Heart right ventricle (tissue), 16 donors: Measurements from ENCODE around the gene PLSCR3. TPM values are rescaled to one million over a fixed set of nuclear protein-coding genes. Genes with fewer than 3 reads are reported as not detected.

Experiments used
- ATAC-seq, 8 donors: fragments of 200-7000 bp; cut with Tn5 transposase; one replicate each; pipeline ENCODE4 v1.9.1; 2020; ENCODE audit warnings: mild to moderate bottlenecking in 8 of 8, moderate library complexity in 8 of 8, moderate number of reproducible peaks in 1 of 8
- DNase-seq, 2 donors: peaks; one replicate each; pipeline ENCODE4 v3.0.0-alpha.2; 2020
- H3K27ac ChIP-seq, 10 donors: fragments of 200-600 bp; sonication (generic) in 2 of 10; one replicate each; pipeline versions ENCODE4 v1.5.0 to v1.8.0; 2020 to 2022; ENCODE audit warnings: mild to moderate bottlenecking in 3 of 10
- H3K27me3 ChIP-seq, 7 donors: fragments of 200-600 bp; one replicate each; pipeline ENCODE4 v1.8.0; 2021 to 2022; ENCODE audit warnings: mild to moderate bottlenecking in 2 of 7
- H3K36me3 ChIP-seq, 9 donors: fragments of 200-600 bp; sonication (generic) in 1 of 9; one replicate each; pipeline versions ENCODE4 v1.5.0 to v1.8.0; 2020 to 2022; ENCODE audit warnings: mild to moderate bottlenecking in 2 of 9
- H3K4me1 ChIP-seq, 9 donors: fragments of 200-600 bp; sonication (generic) in 1 of 9; one replicate each; pipeline versions ENCODE4 v1.5.0 to v1.8.0; 2020 to 2022; ENCODE audit warnings: mild to moderate bottlenecking in 4 of 9
- H3K4me3 ChIP-seq, 10 donors: fragments of 200-600 bp; sonication (generic) in 2 of 10; one replicate each; pipeline versions ENCODE4 v1.5.0 to v1.8.0; 2020 to 2022; ENCODE audit warnings: mild to moderate bottlenecking in 7 of 10, moderate library complexity in 2 of 10
- H3K9me3 ChIP-seq, 11 donors: fragments of 200-600 bp in 10 of 11; sonication (generic) in 2 of 11; one replicate each; pipeline versions ENCODE4 v1.5.0 to v1.8.0; 2013 to 2022; ENCODE audit warnings: mild to moderate bottlenecking in 2 of 11, control low read depth in 1 of 11, moderate library complexity in 1 of 11
- WGBS, 2 donors: extraction: QIAGEN DNeasy Blood & Tissue Kit; methylation state at CpG; one replicate each; pipeline ENCODE4 v1.1.7; 2013; ENCODE audit warnings: inconsistent platforms in 1 of 2; 5-methylcytosine and 5-hydroxymethylcytosine counted together
- intact Hi-C, 10 donors: fragments of 100-400 bp; cut with DNase I; formaldehyde crosslinking; loops; one replicate each; pipeline versions ENCODE4 v1.11.1 to v1.14.2; 2022
- polyA plus RNA-seq, 2 donors: library from polyadenylated mRNA; stranded (reverse); fragments of 200-250 nt; gene quantifications; one replicate each; pipeline ENCODE4 v1.2.3, GENCODE V29; 2013
- total RNA-seq, 10 donors: library from RNA; stranded (reverse); fragmentation: NEBNext Ultra II Directional in 3 of 10; extraction: Animal tissue kit (Norgen Biotek cat#: 25700) in 3 of 10; gene quantifications; one replicate each; pipeline versions ENCODE4 v1.2.1 to v1.2.4, GENCODE V29; 2021 to 2023
- TF ChIP-seq, protein P1 (sequence below), 9 donors: fragments of 200-600 bp; sonication (generic) in 2 of 9; IDR thresholded peaks; one replicate each; pipeline versions ENCODE4 v1.5.0 to v1.8.0; 2021 to 2022; ENCODE audit warnings: antibody characterized with exemption in 9 of 9, mild to moderate bottlenecking in 5 of 9, moderate library complexity in 1 of 9
- donor health status: Arrhythmogenic right ventricular cardiomyopathy.
- donor health status: ischemic (EF 13 %, LVEDD 7.1; RV severe dilation, severe dysfunction).
- donor health status: healthy with polysubstance abuse.
- donor health status: DM: no; HTN: yes; CAD: no.
- donor health status: DM: no; HTN: no; CAD: no.
- donor health status: ischemic (EF 25% LVEDD 6.9; RV normal size, moderate dysfunction).
- donor health status: ischemic (EF 25% LVEDD 5.7; RV mildly dilated, moderate dysfunction).
- donor health status: healthy.
- donor health status: DM: yes; HTN: yes; CAD: no.
- donor health status: Ischemic cardiomyopathy.
- donor health status: ischemic (EF 35%, LVEDD 5.7; RV mildly dilated, moderate dysfunction).
- donor health status: nonischemic (EF 11% LVEDD 7.7; RV severe dilation, severe dysfunction).
- donor health status: DM: yes; HTN: yes; CAD: no.
- donor health status: PGD.
- donor health status: ischemic (EF 29% LVEDD 5.4; RV normal size, mild dysfunction).
- donor health status: nonischemic (EF 23%, LVEDD 6.1; RV moderate dilation, normal function).

Gene PLSCR3
- total and polyA plus RNA-seq, 12 donors = 14.4 to 32.9 (median 17.7) TPM

DNA sequence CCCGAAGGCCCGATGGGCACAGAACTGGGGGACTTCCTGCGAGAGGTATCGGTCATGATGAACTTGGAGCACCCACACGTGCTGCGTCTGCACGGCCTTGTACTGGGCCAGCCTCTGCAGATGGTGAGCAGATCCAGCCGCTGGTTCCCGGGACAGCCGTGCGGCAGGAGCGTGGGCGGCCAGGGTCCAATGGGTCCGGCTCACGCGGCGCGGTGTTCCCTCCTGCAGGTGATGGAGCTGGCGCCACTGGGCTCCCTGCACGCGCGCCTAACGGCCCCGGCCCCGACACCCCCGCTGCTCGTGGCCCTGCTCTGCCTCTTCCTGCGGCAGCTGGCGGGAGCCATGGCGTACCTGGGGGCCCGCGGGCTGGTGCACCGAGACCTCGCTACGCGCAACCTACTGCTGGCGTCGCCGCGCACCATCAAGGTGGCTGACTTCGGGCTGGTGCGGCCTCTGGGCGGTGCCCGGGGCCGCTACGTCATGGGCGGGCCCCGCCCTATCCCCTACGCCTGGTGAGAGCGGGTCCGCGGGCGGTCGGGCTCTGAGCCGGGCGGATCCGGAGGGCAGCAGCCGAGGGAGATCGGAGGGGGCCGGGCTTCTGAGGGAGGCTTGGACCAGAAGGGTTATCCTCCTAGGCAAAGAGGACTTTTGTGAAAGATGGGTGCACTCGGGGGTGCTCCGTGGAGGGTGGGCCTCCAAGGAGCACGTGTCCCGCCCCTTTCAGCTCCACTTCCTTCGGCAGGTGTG is 10.4 kb downstream of the PLSCR3 start:
- TF ChIP-seq, protein P1, sequence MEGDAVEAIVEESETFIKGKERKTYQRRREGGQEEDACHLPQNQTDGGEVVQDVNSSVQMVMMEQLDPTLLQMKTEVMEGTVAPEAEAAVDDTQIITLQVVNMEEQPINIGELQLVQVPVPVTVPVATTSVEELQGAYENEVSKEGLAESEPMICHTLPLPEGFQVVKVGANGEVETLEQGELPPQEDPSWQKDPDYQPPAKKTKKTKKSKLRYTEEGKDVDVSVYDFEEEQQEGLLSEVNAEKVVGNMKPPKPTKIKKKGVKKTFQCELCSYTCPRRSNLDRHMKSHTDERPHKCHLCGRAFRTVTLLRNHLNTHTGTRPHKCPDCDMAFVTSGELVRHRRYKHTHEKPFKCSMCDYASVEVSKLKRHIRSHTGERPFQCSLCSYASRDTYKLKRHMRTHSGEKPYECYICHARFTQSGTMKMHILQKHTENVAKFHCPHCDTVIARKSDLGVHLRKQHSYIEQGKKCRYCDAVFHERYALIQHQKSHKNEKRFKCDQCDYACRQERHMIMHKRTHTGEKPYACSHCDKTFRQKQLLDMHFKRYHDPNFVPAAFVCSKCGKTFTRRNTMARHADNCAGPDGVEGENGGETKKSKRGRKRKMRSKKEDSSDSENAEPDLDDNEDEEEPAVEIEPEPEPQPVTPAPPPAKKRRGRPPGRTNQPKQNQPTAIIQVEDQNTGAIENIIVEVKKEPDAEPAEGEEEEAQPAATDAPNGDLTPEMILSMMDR (IDR thresholded peaks at IDR 0.05) = no peak
- peaks cover 0 to 58% (median 0%) of the 10 kb centered on the region in 7 donors for H3K27me3 ChIP-seq
- intact Hi-C loops = no loop called here
- H3K4me1 ChIP-seq = peaks cover 6 to 33% (median 30%) of the 10 kb centered on the region in 9 donors
- DNase-seq = peak in 1 of 2 donors; percentile 55
- peak; percentile 51 to 77 (median 62) for ATAC-seq
- peaks cover 0 to 22% (median 0%) of the 10 kb centered on the region in 9 donors for H3K36me3 ChIP-seq
- H3K4me3 ChIP-seq = peak overlapping the region in 9 of 10 donors; percentile 34 to 55 (median 51)
- H3K27ac ChIP-seq = peak overlapping the region in 2 of 10 donors; percentile 15 to 50
- H3K9me3 ChIP-seq = peaks cover 0 to 4% (median 0%) of the 10 kb centered on the region in 11 donors
- 9 to 16% methylated on average over 65 of the region's 65 CpGs for WGBS, 2 donors

DNA sequence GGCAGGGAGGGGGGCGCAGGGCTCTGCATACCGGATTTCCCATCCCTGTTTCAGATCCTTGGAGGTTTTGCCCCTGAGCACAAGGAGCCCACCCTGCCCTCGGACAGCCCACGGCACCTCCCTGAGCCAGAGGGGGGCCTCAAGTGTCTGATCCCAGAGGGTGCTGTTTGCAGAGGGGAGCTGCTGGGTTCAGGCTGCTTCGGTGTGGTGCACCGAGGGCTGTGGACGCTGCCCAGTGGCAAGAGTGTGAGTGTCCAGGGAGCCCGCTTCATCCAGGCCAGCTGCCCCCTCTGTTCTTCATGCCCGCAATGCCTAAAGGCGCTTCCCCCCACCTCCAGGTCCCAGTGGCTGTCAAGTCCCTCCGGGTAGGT is 11.0 kb downstream of the PLSCR3 start:
- no peak overlapping the region for H3K27ac ChIP-seq
- 78 to 81% methylated on average over 11 of the region's 11 CpGs for WGBS, 2 donors
- peaks cover 0 to 16% (median 0%) of the 10 kb centered on the region in 9 donors for H3K36me3 ChIP-seq
- ATAC-seq (no peak), DNase-seq (no peak)
- H3K4me1 ChIP-seq = peaks cover 6 to 33% (median 30%) of the 10 kb centered on the region in 9 donors
- H3K9me3 ChIP-seq = peaks cover 0 to 5% (median 0%) of the 10 kb centered on the region in 11 donors
- TF ChIP-seq, protein P1 (IDR thresholded peaks at IDR 0.05) = no peak
- peaks cover 0 to 61% (median 0%) of the 10 kb centered on the region in 7 donors for H3K27me3 ChIP-seq
- intact Hi-C loops = no loop called here
- H3K4me3 ChIP-seq = peak overlapping the region in 8 of 10 donors; percentile 34 to 55 (median 52)

DNA sequence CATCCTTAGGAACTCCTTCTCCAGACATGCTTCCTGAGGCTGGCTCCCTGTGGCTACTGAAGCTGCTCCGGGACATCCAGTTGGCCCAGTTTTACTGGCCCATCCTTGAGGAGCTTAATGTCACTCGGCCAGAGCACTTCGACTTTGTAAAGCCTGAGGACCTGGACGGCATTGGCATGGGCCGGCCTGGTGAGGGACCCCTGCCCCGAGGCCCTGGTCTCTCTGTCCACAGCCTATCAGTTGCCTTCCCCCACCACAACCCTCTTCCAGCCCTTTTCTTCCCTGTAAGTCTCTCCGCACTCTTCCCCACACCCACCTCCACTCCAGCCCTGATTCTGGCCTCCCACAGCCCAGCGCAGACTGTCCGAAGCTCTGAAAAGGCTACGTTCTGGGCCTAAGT is 11.4 kb downstream of the PLSCR3 start:
- WGBS, 2 donors = 88 to 91% methylated on average over 10 of the region's 10 CpGs
- intact Hi-C loops = no loop called here

More for the DNA sequence above, 11.4 kb downstream of the PLSCR3 start:
- Histone ChIP-seq H3K27me3 (peaks cover 0 to 61% (median 0%) of the 10 kb centered on the region in 7 donors), H3K9me3 (peaks cover 0 to 5% (median 0%) of the 10 kb centered on the region in 11 donors), H3K27ac (no peak overlapping the region), H3K36me3 (peaks cover 0 to 12% (median 0%) of the 10 kb centered on the region in 9 donors), H3K4me1 (peaks cover 6 to 33% (median 30%) of the 10 kb centered on the region in 9 donors), H3K4me3 (no peak overlapping the region)
- TF ChIP-seq, protein P1 (IDR thresholded peaks at IDR 0.05) = no peak
- DNase-seq = no peak
- no peak for ATAC-seq
